OCI-LY1 (cell line): ENCODE measurements around the gene GAPDH.
A peak's percentile ranks its signal among the peaks of the same experiment; 100 is the strongest.
"Not testable (repeated sequence)": the region's sequence is repeated elsewhere in the genome, so short reads cannot be mapped to it uniquely, and the experiment has no call there.

Experiments
- H2AFZ ChIP-seq: fragments of 200-600 bp; sonication (generic), shearing (Covaris generic); 2 replicates; pipeline ENCODE4 v1.6.0; 2014; ENCODE audit warnings: antibody characterized with exemption, mild to moderate bottlenecking, low read length
- H3F3A ChIP-seq: fragments of 200-600 bp; sonication (generic), shearing (Covaris generic); 2 replicates; pipeline ENCODE4 v1.6.0; 2014; ENCODE audit warnings: mild to moderate bottlenecking, antibody characterized with exemption, low read length, moderate library complexity; ENCODE audit not compliant: insufficient read depth
- H3K27ac ChIP-seq: fragments of 200-600 bp; sonication (generic); 2 replicates; pipeline ENCODE4 v1.5.1; 2014; ENCODE audit warnings: low read length, mixed run types, mild to moderate bottlenecking, low read depth; ENCODE audit not compliant: poor library complexity, severe bottlenecking
- H3K27me3 ChIP-seq: fragments of 200-600 bp; sonication (generic); 2 replicates; pipeline ENCODE4 v1.6.0; 2014; ENCODE audit warnings: antibody characterized with exemption, mild to moderate bottlenecking, low read length, moderate library complexity; ENCODE audit not compliant: insufficient read depth
- H3K36me3 ChIP-seq: fragments of 200-600 bp; sonication (generic); 2 replicates; pipeline ENCODE4 v1.6.1; 2014; ENCODE audit warnings: mild to moderate bottlenecking, antibody characterized with exemption, low read length, moderate library complexity, mixed read lengths; ENCODE audit not compliant: insufficient read depth
- H3K4me1 ChIP-seq: fragments of 200-600 bp; sonication (generic); 2 replicates; pipeline ENCODE4 v1.5.1; 2014; ENCODE audit warnings: mild to moderate bottlenecking, low read length, moderate library complexity; ENCODE audit not compliant: insufficient read depth, severe bottlenecking
- H3K4me2 ChIP-seq: fragments of 200-600 bp; sonication (generic), shearing (Covaris generic); 2 replicates; pipeline ENCODE4 v1.6.1; 2014; ENCODE audit warnings: low read length
- H3K4me3 ChIP-seq: fragments of 200-600 bp; sonication (generic); 2 replicates; pipeline ENCODE4 v1.5.1; 2014; ENCODE audit warnings: low read length, low read depth, mild to moderate bottlenecking, mixed read lengths; ENCODE audit not compliant: poor library complexity, severe bottlenecking
- H3K79me2 ChIP-seq: fragments of 200-600 bp; shearing (Covaris generic); 2 replicates; pipeline ENCODE4 v1.6.1; 2016; ENCODE audit warnings: mixed run types, low read length, mixed read lengths; ENCODE audit not compliant: insufficient read depth
- H3K9ac ChIP-seq: fragments of 200-600 bp; sonication (generic), shearing (Covaris generic); 2 replicates; pipeline ENCODE4 v1.6.1; 2014; ENCODE audit warnings: mild to moderate bottlenecking, low read length, mixed read lengths
- H3K9me2 ChIP-seq: fragments of 200-600 bp; sonication (generic), shearing (Covaris generic); 2 replicates; pipeline ENCODE4 v1.6.1; 2014; ENCODE audit warnings: low read depth, mild to moderate bottlenecking, low read length, mixed read lengths
- H3K9me3 ChIP-seq: fragments of 200-600 bp; shearing (Covaris generic); 2 replicates; pipeline ENCODE4 v1.6.1; 2014; ENCODE audit warnings: low read length, mixed read lengths
- H4K20me1 ChIP-seq: fragments of 200-600 bp; sonication (generic), shearing (Covaris generic); 2 replicates; pipeline ENCODE4 v1.6.0; 2016; ENCODE audit warnings: mild to moderate bottlenecking, low read length; ENCODE audit not compliant: insufficient read depth
- EZH2 ChIP-seq: fragments of 200-600 bp; sonication (generic), shearing (Covaris generic); IDR thresholded peaks from 2 replicates; pipeline ENCODE4 v1.8.0; 2017; ENCODE audit warnings: borderline replicate concordance, mixed run types, mild to moderate bottlenecking, antibody characterized with exemption, low read length, moderate library complexity, mixed read lengths
- TF ChIP-seq, protein P1 (sequence below): fragments of 200-600 bp; sonication (generic), shearing (Covaris generic); IDR thresholded peaks from 2 replicates; pipeline ENCODE4 v1.5.1; 2017; ENCODE audit warnings: mild to moderate bottlenecking, antibody characterized with exemption, low read length, moderate library complexity, mixed read lengths

GAPDH gene

GRCh38 chr12:6536894-6537579 lies 2.7 kb downstream of the GAPDH start:
- Histone ChIP-seq H3K4me2 (peak overlapping the region; percentile 91; the same call in 1 of the 2 replicates), H3K79me2 (peaks cover 17% of the 10 kb centered on the region), H2AFZ (no peak overlapping the region), H3K9me3 (no peaks in the 10 kb centered on the region), H3K9me2 (no peaks in the 10 kb centered on the region), H3F3A (no peaks in the 10 kb centered on the region; the same call in none of the 2 replicates), H3K9ac (peak overlapping the region; percentile 92; the same call in 1 of the 2 replicates), H3K4me3 (peak overlapping the region; percentile 98), H3K36me3 (peaks cover 62% of the 10 kb centered on the region), H4K20me1 (no peaks in the 10 kb centered on the region), H3K27ac (peak overlapping the region; percentile 85), H3K4me1 (peaks cover 75% of the 10 kb centered on the region), H3K27me3 (no peaks in the 10 kb centered on the region)
- TF ChIP-seq, protein P1, sequence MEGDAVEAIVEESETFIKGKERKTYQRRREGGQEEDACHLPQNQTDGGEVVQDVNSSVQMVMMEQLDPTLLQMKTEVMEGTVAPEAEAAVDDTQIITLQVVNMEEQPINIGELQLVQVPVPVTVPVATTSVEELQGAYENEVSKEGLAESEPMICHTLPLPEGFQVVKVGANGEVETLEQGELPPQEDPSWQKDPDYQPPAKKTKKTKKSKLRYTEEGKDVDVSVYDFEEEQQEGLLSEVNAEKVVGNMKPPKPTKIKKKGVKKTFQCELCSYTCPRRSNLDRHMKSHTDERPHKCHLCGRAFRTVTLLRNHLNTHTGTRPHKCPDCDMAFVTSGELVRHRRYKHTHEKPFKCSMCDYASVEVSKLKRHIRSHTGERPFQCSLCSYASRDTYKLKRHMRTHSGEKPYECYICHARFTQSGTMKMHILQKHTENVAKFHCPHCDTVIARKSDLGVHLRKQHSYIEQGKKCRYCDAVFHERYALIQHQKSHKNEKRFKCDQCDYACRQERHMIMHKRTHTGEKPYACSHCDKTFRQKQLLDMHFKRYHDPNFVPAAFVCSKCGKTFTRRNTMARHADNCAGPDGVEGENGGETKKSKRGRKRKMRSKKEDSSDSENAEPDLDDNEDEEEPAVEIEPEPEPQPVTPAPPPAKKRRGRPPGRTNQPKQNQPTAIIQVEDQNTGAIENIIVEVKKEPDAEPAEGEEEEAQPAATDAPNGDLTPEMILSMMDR: no peak
- TF ChIP-seq EZH2: no peak

GRCh38 chr12:6537580-6538419 lies 3.5 kb downstream of the GAPDH start:
- Histone ChIP-seq H3K27ac (peak overlapping the region; percentile 85), H3K4me3 (peak overlapping the region; percentile 98), H3K4me1 (peaks cover 67% of the 10 kb centered on the region), H3K9ac (peak overlapping the region; percentile 0; the same call in 1 of the 2 replicates), H3K36me3 (peaks cover 58% of the 10 kb centered on the region), H3K4me2 (peak overlapping the region; percentile 91; the same call in 1 of the 2 replicates), H3K79me2 (peaks cover 17% of the 10 kb centered on the region)
- H3K9me2 ChIP-seq, H3F3A ChIP-seq, H3K27me3 ChIP-seq, H2AFZ ChIP-seq, H4K20me1 ChIP-seq, H3K9me3 ChIP-seq: not testable (repeated sequence)
- TF ChIP-seq, protein P1: peak; percentile 76

DNA sequence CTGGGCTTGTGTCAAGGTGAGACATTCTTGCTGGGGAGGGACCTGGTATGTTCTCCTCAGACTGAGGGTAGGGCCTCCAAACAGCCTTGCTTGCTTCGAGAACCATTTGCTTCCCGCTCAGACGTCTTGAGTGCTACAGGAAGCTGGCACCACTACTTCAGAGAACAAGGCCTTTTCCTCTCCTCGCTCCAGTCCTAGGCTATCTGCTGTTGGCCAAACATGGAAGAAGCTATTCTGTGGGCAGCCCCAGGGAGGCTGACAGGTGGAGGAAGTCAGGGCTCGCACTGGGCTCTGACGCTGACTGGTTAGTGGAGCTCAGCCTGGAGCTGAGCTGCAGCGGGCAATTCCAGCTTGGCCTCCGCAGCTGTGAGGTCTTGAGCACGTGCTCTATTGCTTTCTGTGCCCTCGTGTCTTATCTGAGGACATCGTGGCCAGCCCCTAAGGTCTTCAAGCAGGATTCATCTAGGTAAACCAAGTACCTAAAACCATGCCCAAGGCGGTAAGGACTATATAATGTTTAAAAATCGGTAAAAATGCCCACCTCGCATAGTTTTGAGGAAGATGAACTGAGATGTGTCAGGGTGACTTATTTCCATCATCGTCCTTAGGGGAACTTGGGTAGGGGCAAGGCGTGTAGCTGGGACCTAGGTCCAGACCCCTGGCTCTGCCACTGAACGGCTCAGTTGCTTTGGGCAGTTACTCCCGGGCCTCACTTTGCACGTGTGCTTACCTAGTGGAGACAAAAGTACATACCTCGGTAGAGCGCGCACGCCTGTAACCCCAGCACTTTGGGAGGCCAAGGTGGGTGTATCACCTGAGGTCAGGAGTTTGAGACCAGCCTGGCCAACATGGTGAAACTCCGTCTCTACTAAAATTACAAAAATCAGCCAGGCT lies 4.3 kb downstream of the GAPDH start:
- H4K20me1 ChIP-seq: no peaks in the 10 kb centered on the region

More for the DNA sequence above, 4.3 kb downstream of the GAPDH start:
- H3K27me3 ChIP-seq: no peaks in the 10 kb centered on the region
- no peak overlapping the region for H3K4me3 ChIP-seq
- no peak overlapping the region for H2AFZ ChIP-seq
- no peaks in the 10 kb centered on the region for H3K9me3 ChIP-seq
- H3K9me2 ChIP-seq: no peaks in the 10 kb centered on the region
- peaks cover 17% of the 10 kb centered on the region for H3K79me2 ChIP-seq
- H3K36me3 ChIP-seq: peaks cover 58% of the 10 kb centered on the region
- TF ChIP-seq, protein P1: no peak
- TF ChIP-seq EZH2: no peak
- H3K4me2 ChIP-seq: no peak overlapping the region
- H3K9ac ChIP-seq: peak overlapping the region; percentile 0; the same call in 1 of the 2 replicates
- no peaks in the 10 kb centered on the region; the same call in none of the 2 replicates for H3F3A ChIP-seq
- peak overlapping the region; percentile 85 for H3K27ac ChIP-seq
- H3K4me1 ChIP-seq: peaks cover 60% of the 10 kb centered on the region
